ENCODE results near the gene DENND1A.
A peak's percentile ranks its signal among the peaks of the same experiment; 100 is the strongest.

DENND1A gene

DNA sequence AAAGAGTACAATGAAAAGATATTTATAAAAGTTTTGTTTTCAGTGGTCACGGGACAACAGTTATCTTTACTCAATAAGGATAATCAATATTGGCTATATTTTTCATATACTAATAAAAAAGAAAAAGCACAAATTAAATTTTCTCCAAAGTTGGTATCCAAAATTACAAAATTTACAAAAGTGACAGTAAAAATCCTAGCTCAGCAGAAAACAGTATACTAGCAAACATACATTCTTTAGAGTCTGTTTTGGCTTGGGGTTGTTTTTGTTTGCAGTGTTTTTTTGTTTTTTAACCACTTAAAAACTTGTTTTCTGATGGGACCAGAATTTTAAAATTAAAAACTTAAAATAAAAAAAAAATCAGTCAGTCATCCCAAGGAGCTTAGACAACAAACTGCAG lies 183.2 kb downstream of the DENND1A start:
- TF ChIP-seq, protein P1, sequence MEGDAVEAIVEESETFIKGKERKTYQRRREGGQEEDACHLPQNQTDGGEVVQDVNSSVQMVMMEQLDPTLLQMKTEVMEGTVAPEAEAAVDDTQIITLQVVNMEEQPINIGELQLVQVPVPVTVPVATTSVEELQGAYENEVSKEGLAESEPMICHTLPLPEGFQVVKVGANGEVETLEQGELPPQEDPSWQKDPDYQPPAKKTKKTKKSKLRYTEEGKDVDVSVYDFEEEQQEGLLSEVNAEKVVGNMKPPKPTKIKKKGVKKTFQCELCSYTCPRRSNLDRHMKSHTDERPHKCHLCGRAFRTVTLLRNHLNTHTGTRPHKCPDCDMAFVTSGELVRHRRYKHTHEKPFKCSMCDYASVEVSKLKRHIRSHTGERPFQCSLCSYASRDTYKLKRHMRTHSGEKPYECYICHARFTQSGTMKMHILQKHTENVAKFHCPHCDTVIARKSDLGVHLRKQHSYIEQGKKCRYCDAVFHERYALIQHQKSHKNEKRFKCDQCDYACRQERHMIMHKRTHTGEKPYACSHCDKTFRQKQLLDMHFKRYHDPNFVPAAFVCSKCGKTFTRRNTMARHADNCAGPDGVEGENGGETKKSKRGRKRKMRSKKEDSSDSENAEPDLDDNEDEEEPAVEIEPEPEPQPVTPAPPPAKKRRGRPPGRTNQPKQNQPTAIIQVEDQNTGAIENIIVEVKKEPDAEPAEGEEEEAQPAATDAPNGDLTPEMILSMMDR (IDR thresholded peaks at IDR 0.05; ENCODE audit: control insufficient read depth, extremely low read depth, insufficient read depth) = no peak
- H3K4me3 ChIP-seq (ENCODE audit: low read depth, low read length) = no peak overlapping the region
- DNase-seq (ENCODE audit: low read depth) = no peak

DNA sequence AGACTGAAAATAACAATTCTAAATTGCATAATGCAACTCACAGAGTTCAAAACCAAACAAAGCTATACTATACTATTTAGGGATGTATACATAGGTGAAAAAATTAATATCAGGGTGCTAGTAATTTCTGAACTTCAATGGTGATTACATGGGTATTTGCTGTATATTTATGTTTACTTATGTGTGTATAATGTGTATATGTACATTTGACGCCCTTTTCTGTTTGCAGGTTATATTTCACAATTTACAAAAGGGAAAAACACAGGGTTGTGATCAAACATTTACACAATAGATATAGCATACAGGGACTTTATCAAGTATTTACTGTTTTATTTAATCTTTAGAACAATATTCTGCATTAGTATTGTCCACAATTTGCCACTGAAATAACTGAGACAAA lies 184.0 kb downstream of the DENND1A start:
- TF ChIP-seq, protein P1 (IDR thresholded peaks at IDR 0.05; ENCODE audit: control insufficient read depth, extremely low read depth, insufficient read depth) = no peak
- peak; percentile 52 for DNase-seq (ENCODE audit: low read depth)
- H3K4me3 ChIP-seq (ENCODE audit: low read depth, low read length) = no peak overlapping the region

DNA sequence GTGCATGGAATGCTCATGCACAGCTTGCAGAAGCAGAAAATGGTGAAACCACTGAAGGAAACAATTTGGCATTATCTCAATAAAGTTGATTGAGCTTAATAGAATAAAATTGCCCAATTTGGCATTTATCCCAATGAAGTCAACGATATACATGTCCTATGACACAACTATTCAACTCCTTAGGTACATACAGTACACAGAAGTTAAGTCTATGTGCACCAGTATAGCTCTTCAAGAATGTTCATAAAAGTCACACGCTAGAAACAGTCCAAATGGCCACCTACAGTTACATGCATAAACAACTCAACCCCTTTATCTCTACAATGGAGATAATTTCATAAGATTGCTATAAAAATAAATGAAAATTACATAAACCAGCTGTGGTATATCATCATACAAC lies 184.5 kb downstream of the DENND1A start:
- TF ChIP-seq, protein P1 (IDR thresholded peaks at IDR 0.05; ENCODE audit: control insufficient read depth, extremely low read depth, insufficient read depth) = no peak
- DNase-seq (ENCODE audit: low read depth) = no peak
- no peak overlapping the region for H3K4me3 ChIP-seq (ENCODE audit: low read depth, low read length)

DNA sequence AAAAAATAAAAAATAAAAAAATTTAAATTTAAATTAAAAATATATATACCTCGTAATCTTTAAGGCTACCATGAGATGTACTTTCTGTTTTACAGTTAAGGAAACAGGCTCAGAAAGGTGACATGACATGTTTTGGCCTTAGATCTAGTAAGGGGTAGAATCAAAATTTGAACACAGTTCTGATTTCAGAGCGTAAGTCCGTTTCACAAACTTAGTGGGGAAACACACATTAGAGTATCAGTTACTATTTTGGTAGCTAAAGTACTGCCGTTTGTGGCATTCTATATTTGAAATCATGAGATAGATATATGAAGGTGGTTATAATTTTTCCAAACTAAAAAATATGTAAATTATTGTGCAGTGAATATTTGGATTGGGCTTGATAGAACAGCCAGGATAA lies 186.2 kb downstream of the DENND1A start:
- DNase-seq (ENCODE audit: low read depth) = no peak
- H3K4me3 ChIP-seq (ENCODE audit: low read depth, low read length) = no peak overlapping the region
- TF ChIP-seq, protein P1 (IDR thresholded peaks at IDR 0.05; ENCODE audit: control insufficient read depth, extremely low read depth, insufficient read depth) = no peak

DNA sequence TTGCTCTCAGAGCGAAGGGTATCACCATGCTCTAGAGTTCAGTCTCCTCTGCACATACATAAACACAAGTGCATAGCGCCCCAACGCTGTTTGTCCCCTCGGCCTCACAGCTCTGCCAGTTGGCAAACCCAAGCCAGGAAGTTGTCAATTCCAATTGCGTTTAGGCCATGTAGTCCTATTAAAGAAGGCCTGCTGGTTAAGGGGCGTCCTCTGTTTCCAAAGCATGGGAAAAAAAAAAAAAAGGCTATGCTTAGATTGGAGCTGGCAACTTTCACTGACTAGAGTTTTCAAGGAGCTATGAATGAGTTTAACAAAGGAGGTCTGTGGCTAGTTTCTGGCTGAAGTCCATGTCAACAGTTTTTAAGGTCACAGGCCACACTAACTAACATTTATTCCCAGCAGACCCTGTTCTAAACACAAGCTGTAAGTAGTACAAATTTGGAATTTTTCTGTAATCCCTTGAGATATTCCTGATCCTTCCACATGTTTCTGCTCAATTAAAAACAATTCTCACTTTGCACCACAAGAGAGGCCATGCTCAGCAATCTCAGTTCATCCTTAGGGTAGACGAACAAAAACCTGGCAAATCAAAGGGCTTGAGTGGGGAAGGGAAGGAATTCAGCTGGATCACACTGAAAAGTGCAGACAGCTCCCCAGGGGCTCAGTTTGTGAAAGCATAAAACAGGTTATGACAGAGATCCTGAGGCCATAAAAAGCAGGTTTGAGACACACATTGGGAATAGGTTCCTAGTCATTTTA lies 187.7 kb downstream of the DENND1A start:
- TF ChIP-seq, protein P1 (IDR thresholded peaks at IDR 0.05; ENCODE audit: control insufficient read depth, extremely low read depth, insufficient read depth) = no peak
- no peak for DNase-seq (ENCODE audit: low read depth)
- H3K4me3 ChIP-seq (ENCODE audit: low read depth, low read length) = no peak overlapping the region

DNA sequence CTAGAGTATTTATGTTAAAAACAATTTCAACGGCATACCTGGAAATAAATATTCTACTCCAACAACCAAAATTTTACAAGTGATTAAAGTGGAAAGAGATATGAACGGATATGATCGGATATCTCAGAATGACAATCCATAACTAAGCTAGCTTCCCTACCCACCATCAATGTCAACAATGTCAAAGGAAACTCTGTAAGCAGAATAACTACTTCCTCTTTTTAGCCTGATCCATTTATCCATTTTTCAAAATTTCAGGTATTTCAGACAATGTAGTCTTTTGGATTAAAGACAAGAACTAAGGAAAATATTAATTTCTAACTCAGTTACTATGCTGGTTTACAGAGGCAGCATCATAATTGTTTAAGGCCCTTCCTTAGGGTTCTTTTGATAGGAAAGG lies 188.7 kb downstream of the DENND1A start:
- DNase-seq (ENCODE audit: low read depth) = no peak
- TF ChIP-seq, protein P1 (IDR thresholded peaks at IDR 0.05; ENCODE audit: control insufficient read depth, extremely low read depth, insufficient read depth) = no peak
- no peak overlapping the region for H3K4me3 ChIP-seq (ENCODE audit: low read depth, low read length)

DNA sequence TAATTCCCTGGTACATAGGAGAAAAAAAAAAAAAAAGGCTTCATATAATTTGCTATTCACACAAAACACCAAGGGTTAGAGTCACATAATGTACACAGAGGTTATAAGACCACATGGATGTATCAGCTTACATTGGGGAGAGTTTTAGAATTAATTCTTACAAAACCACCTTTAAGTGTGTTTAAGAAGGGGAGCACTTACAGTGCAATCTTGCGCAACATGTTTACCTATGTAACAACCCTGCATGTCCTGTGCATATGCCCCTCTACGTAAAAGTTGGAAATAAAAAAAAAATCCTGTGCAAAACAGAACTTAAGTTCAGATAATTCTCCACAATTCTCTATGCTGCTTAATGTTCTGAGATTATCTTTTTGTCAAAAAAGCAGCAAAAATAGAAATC lies 190.0 kb downstream of the DENND1A start:
- TF ChIP-seq, protein P1 (IDR thresholded peaks at IDR 0.05; ENCODE audit: control insufficient read depth, extremely low read depth, insufficient read depth) = no peak
- no peak for DNase-seq (ENCODE audit: low read depth)
- no peak overlapping the region for H3K4me3 ChIP-seq (ENCODE audit: low read depth, low read length)

Measured in LNCaP clone FGC (cell line).